ENCODE results near the gene SERPINA3.

- TF ChIP-seq, protein P1, sequence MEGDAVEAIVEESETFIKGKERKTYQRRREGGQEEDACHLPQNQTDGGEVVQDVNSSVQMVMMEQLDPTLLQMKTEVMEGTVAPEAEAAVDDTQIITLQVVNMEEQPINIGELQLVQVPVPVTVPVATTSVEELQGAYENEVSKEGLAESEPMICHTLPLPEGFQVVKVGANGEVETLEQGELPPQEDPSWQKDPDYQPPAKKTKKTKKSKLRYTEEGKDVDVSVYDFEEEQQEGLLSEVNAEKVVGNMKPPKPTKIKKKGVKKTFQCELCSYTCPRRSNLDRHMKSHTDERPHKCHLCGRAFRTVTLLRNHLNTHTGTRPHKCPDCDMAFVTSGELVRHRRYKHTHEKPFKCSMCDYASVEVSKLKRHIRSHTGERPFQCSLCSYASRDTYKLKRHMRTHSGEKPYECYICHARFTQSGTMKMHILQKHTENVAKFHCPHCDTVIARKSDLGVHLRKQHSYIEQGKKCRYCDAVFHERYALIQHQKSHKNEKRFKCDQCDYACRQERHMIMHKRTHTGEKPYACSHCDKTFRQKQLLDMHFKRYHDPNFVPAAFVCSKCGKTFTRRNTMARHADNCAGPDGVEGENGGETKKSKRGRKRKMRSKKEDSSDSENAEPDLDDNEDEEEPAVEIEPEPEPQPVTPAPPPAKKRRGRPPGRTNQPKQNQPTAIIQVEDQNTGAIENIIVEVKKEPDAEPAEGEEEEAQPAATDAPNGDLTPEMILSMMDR (conservative IDR thresholded peaks at IDR 0.05): no peak
- TF ChIP-seq EZH2 (IDR thresholded peaks at IDR 0.05; ENCODE audit: low read depth): no peak
Measured at GRCh38 chr14:94654071-94654861, 42.1 kb downstream of the SERPINA3 start.
